Ishikawa (cell line): Measurements from ENCODE around the gene SIGLEC10.

ENCODE experiments used
- ZBTB7A ChIP-seq: IDR thresholded peaks from 2 replicates; pipeline ENCODE4 v1.6.1; 2012; ENCODE audit warnings: low read depth
- TF ChIP-seq, protein P1 (sequence below): IDR thresholded peaks from 2 replicates; pipeline ENCODE4 v1.6.1; 2012; ENCODE audit warnings: low read depth, mild to moderate bottlenecking

GRCh38 chr19:51461723-51462161 is 44.3 kb upstream of the SIGLEC10 start:
- no peak for TF ChIP-seq ZBTB7A
- TF ChIP-seq, protein P1, sequence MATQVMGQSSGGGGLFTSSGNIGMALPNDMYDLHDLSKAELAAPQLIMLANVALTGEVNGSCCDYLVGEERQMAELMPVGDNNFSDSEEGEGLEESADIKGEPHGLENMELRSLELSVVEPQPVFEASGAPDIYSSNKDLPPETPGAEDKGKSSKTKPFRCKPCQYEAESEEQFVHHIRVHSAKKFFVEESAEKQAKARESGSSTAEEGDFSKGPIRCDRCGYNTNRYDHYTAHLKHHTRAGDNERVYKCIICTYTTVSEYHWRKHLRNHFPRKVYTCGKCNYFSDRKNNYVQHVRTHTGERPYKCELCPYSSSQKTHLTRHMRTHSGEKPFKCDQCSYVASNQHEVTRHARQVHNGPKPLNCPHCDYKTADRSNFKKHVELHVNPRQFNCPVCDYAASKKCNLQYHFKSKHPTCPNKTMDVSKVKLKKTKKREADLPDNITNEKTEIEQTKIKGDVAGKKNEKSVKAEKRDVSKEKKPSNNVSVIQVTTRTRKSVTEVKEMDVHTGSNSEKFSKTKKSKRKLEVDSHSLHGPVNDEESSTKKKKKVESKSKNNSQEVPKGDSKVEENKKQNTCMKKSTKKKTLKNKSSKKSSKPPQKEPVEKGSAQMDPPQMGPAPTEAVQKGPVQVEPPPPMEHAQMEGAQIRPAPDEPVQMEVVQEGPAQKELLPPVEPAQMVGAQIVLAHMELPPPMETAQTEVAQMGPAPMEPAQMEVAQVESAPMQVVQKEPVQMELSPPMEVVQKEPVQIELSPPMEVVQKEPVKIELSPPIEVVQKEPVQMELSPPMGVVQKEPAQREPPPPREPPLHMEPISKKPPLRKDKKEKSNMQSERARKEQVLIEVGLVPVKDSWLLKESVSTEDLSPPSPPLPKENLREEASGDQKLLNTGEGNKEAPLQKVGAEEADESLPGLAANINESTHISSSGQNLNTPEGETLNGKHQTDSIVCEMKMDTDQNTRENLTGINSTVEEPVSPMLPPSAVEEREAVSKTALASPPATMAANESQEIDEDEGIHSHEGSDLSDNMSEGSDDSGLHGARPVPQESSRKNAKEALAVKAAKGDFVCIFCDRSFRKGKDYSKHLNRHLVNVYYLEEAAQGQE, result no peak
